GM23338 (cell line): Measurements from ENCODE around the gene KCNMA1. TPM values are rescaled to one million over a fixed set of nuclear protein-coding genes. Genes with fewer than 3 reads are reported as not detected.

ENCODE experiments used
- ATAC-seq: fragments of 200-7000 bp; cut with Tn5 transposase; 3 replicates; pipeline ENCODE4 v1.9.1; 2020
- DNase-seq: peaks from one replicate; pipeline ENCODE4 v3.0.0-alpha.2; 2015; ENCODE audit warnings: low spot score
- H2AFZ ChIP-seq: fragments of 200-600 bp; sonication (generic); 2 replicates; pipeline ENCODE4 v1.8.0; 2016; ENCODE audit warnings: antibody characterized with exemption, mild to moderate bottlenecking, moderate library complexity
- H3F3A ChIP-seq: fragments of 200-600 bp; sonication (generic); replicated peaks from 2 replicates; pipeline ENCODE4 v1.8.0; 2017; ENCODE audit warnings: antibody characterized with exemption, mixed run types, low read depth
- H3K27ac ChIP-seq: fragments of 200-600 bp; sonication (generic); 2 replicates; pipeline ENCODE4 v1.6.1; 2016; ENCODE audit warnings: low read depth
- H3K27me3 ChIP-seq: fragments of 200-600 bp; sonication (generic); 2 replicates; pipeline ENCODE4 v1.8.0; 2016; ENCODE audit warnings: mild to moderate bottlenecking, mixed run types, moderate library complexity; ENCODE audit not compliant: insufficient read depth
- H3K36me3 ChIP-seq: fragments of 200-600 bp; sonication (generic); 2 replicates; pipeline ENCODE4 v1.8.0; 2016; ENCODE audit warnings: mild to moderate bottlenecking; ENCODE audit not compliant: insufficient read depth
- H3K4me1 ChIP-seq: fragments of 200-600 bp; sonication (generic); 2 replicates; pipeline ENCODE4 v1.8.0; 2016; ENCODE audit warnings: mild to moderate bottlenecking, moderate library complexity; ENCODE audit not compliant: insufficient read depth
- H3K4me2 ChIP-seq: fragments of 200-600 bp; sonication (generic); 2 replicates; pipeline ENCODE4 v1.7.1; 2017; ENCODE audit warnings: mixed run types
- H3K4me3 ChIP-seq: fragments of 200-600 bp; sonication (generic); 2 replicates; pipeline ENCODE4 v1.6.1; 2016; ENCODE audit warnings: mixed run types
- H3K79me2 ChIP-seq: fragments of 200-600 bp; sonication (generic); replicated peaks from 2 replicates; pipeline ENCODE4 v1.8.0; 2017; ENCODE audit warnings: mild to moderate bottlenecking; ENCODE audit not compliant: insufficient read depth
- H3K9me2 ChIP-seq: fragments of 200-600 bp; sonication (generic); 2 replicates; pipeline ENCODE4 v1.8.0; 2017; ENCODE audit not compliant: insufficient read depth
- H4K20me1 ChIP-seq: fragments of 200-600 bp; sonication (generic); replicated peaks from 2 replicates; pipeline ENCODE4 v1.8.0; 2017; ENCODE audit warnings: mild to moderate bottlenecking; ENCODE audit not compliant: insufficient read depth
- H3K27ac Mint-ChIP-seq: 2 replicates; pipeline ENCODE4 v1.8.0; 2020; ENCODE audit warnings: inconsistent platforms, mild to moderate bottlenecking, moderate library complexity, mixed read lengths
- H3K27me3 Mint-ChIP-seq: 3 replicates; pipeline ENCODE4 v1.8.0; 2022; ENCODE audit warnings: low read depth, mild to moderate bottlenecking, moderate library complexity, mixed read lengths, inconsistent platforms; ENCODE audit not compliant: insufficient read depth, poor library complexity
- H3K36me3 Mint-ChIP-seq: 3 replicates; pipeline ENCODE4 v1.8.0; 2021; ENCODE audit warnings: low read depth, mild to moderate bottlenecking, inconsistent platforms, moderate library complexity, mixed read lengths
- H3K4me1 Mint-ChIP-seq: 3 replicates; pipeline ENCODE4 v1.8.0; 2020; ENCODE audit warnings: mild to moderate bottlenecking, inconsistent platforms, mixed read lengths
- H3K4me3 Mint-ChIP-seq: 3 replicates; pipeline ENCODE4 v1.8.0; 2021; ENCODE audit warnings: moderate library complexity, mild to moderate bottlenecking, inconsistent platforms, mixed read lengths
- H3K9me3 Mint-ChIP-seq: 3 replicates; pipeline ENCODE4 v1.8.0; 2020; ENCODE audit warnings: moderate library complexity, mild to moderate bottlenecking, inconsistent platforms, mixed read lengths
- CREB1 ChIP-seq: fragments of 250-450 bp; sonication (Bioruptor Pico); IDR thresholded peaks from 2 replicates; pipeline ENCODE4 v1.5.0; 2020; ENCODE audit warnings: low read depth, mild to moderate bottlenecking, moderate library complexity
- EZH2 ChIP-seq: fragments of 200-600 bp; sonication (generic); IDR thresholded peaks from one replicate; pipeline ENCODE4 v1.8.0; 2017; ENCODE audit warnings: antibody characterized with exemption, mild to moderate bottlenecking, low read depth; ENCODE audit not compliant: unreplicated experiment
- EZH2phosphoT487 ChIP-seq: fragments of 200-600 bp; sonication (generic); IDR thresholded peaks from one replicate; pipeline ENCODE4 v1.8.1; 2018; ENCODE audit warnings: antibody characterized with exemption; ENCODE audit not compliant: unreplicated experiment
- JUNB ChIP-seq: IDR thresholded peaks from one replicate; pipeline ENCODE4 v1.6.1; 2016; ENCODE audit warnings: antibody characterized with exemption; ENCODE audit not compliant: unreplicated experiment
- NANOG ChIP-seq: IDR thresholded peaks from 2 replicates; pipeline ENCODE4 v1.6.1; 2016; ENCODE audit warnings: antibody characterized with exemption, borderline replicate concordance
- POLR2AphosphoS5 ChIP-seq: IDR thresholded peaks from 2 replicates; pipeline ENCODE4 v1.6.1; 2016; ENCODE audit warnings: antibody characterized with exemption, low read depth
- STAT1 ChIP-seq: IDR thresholded peaks from one replicate; pipeline ENCODE4 v1.6.1; 2016; ENCODE audit warnings: antibody characterized with exemption; ENCODE audit not compliant: unreplicated experiment
- ZNF114 ChIP-seq: fragments of 250-450 bp; sonication (Bioruptor Pico); IDR thresholded peaks from 2 replicates; pipeline ENCODE4 v1.5.0; 2020; ENCODE audit warnings: mild to moderate bottlenecking, moderate library complexity
- ZNF331 ChIP-seq: fragments of 250-450 bp; sonication (Bioruptor Pico); IDR thresholded peaks from 2 replicates; pipeline ENCODE4 v1.5.0; 2020; ENCODE audit warnings: low read depth, mild to moderate bottlenecking, moderate library complexity
- polyA plus RNA-seq: library from polyadenylated mRNA; unstranded; fragments of >200 nt; fragmentation: Nextera tagmentation; extraction: Ambion mirVana; gene quantifications from 2 replicates; pipeline ENCODE4 v1.2.1, GENCODE V29; 2016
- total RNA-seq: library from RNA; depleted of rRNA; stranded (reverse); fragments of >200 nt; shearing (Covaris generic); gene quantifications from 2 replicates; pipeline ENCODE4 v1.2.3, GENCODE V29; 2014
- TF ChIP-seq, protein P1 (sequence below): IDR thresholded peaks from one replicate; pipeline ENCODE4 v1.6.1; 2018; ENCODE audit warnings: antibody characterized with exemption; ENCODE audit not compliant: unreplicated experiment
- TF ChIP-seq, protein P2 (sequence below), 2 experiments: fragments of 200-600 bp in 1 of 2; sonication (generic) in 1 of 2; conservative IDR thresholded peaks; 2 replicates each; pipeline versions ENCODE4 v1.5.1 to v1.6.1; 2016 to 2017; ENCODE audit warnings: antibody characterized with exemption in 2 of 2, low read depth in 2 of 2, mild to moderate bottlenecking in 2 of 2, moderate library complexity in 1 of 2
- TF ChIP-seq, protein P3 (sequence below): IDR thresholded peaks from 2 replicates; pipeline ENCODE4 v1.6.1; 2016; ENCODE audit warnings: antibody characterized with exemption
- TF ChIP-seq, protein P4 (sequence below): fragments of 250-450 bp; sonication (Bioruptor Pico); IDR thresholded peaks from 2 replicates; pipeline ENCODE4 v1.5.0; 2020; ENCODE audit warnings: mild to moderate bottlenecking, moderate library complexity

KCNMA1 gene
- total and polyA plus RNA-seq, 2 experiments from 2014 or later = 8.2 to 9.0 TPM

DNA sequence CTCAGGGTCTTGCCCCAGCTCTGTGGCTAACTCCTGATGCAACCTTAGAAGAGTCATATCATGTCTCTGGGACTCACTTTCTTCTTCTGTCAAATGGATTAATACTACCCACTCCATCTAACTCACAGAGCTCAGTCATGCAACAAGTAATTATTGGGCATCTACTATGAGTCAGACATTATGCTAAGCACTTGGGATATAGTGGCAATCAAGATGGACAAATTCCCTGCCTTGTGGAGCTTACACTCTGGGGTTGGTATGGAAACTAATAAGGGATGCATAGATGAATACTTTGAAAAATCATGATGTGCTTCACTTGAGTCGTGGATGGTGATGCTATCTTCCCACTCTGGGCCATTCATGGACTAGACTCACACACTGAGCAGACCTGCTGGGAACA is 88.9 kb downstream of the KCNMA1 start:
- Mint-ChIP-seq H3K27ac (no peak overlapping the region), H3K27me3 (peaks cover 2% of the 10 kb centered on the region), H3K9me3 (no peaks in the 10 kb centered on the region), H3K4me1 (peaks cover 4% of the 10 kb centered on the region), H3K36me3 (no peaks in the 10 kb centered on the region), H3K4me3 (no peak overlapping the region)
- TF ChIP-seq STAT1 (no peak), NANOG (no peak), CREB1 (CRISPR knock-in tag) (no peak), EZH2 (no peak), EZH2phosphoT487 (no peak), ZNF331 (CRISPR knock-in tag) (no peak), ZNF114 (CRISPR knock-in tag) (no peak), JUNB (no peak), POLR2AphosphoS5 (no peak)
- TF ChIP-seq, protein P1, sequence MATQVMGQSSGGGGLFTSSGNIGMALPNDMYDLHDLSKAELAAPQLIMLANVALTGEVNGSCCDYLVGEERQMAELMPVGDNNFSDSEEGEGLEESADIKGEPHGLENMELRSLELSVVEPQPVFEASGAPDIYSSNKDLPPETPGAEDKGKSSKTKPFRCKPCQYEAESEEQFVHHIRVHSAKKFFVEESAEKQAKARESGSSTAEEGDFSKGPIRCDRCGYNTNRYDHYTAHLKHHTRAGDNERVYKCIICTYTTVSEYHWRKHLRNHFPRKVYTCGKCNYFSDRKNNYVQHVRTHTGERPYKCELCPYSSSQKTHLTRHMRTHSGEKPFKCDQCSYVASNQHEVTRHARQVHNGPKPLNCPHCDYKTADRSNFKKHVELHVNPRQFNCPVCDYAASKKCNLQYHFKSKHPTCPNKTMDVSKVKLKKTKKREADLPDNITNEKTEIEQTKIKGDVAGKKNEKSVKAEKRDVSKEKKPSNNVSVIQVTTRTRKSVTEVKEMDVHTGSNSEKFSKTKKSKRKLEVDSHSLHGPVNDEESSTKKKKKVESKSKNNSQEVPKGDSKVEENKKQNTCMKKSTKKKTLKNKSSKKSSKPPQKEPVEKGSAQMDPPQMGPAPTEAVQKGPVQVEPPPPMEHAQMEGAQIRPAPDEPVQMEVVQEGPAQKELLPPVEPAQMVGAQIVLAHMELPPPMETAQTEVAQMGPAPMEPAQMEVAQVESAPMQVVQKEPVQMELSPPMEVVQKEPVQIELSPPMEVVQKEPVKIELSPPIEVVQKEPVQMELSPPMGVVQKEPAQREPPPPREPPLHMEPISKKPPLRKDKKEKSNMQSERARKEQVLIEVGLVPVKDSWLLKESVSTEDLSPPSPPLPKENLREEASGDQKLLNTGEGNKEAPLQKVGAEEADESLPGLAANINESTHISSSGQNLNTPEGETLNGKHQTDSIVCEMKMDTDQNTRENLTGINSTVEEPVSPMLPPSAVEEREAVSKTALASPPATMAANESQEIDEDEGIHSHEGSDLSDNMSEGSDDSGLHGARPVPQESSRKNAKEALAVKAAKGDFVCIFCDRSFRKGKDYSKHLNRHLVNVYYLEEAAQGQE = no peak
- TF ChIP-seq, protein P2, sequence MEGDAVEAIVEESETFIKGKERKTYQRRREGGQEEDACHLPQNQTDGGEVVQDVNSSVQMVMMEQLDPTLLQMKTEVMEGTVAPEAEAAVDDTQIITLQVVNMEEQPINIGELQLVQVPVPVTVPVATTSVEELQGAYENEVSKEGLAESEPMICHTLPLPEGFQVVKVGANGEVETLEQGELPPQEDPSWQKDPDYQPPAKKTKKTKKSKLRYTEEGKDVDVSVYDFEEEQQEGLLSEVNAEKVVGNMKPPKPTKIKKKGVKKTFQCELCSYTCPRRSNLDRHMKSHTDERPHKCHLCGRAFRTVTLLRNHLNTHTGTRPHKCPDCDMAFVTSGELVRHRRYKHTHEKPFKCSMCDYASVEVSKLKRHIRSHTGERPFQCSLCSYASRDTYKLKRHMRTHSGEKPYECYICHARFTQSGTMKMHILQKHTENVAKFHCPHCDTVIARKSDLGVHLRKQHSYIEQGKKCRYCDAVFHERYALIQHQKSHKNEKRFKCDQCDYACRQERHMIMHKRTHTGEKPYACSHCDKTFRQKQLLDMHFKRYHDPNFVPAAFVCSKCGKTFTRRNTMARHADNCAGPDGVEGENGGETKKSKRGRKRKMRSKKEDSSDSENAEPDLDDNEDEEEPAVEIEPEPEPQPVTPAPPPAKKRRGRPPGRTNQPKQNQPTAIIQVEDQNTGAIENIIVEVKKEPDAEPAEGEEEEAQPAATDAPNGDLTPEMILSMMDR (conservative IDR thresholded peaks at IDR 0.05; ENCODE audit: low read depth in 2 of 2) = no peak
- TF ChIP-seq, protein P3, sequence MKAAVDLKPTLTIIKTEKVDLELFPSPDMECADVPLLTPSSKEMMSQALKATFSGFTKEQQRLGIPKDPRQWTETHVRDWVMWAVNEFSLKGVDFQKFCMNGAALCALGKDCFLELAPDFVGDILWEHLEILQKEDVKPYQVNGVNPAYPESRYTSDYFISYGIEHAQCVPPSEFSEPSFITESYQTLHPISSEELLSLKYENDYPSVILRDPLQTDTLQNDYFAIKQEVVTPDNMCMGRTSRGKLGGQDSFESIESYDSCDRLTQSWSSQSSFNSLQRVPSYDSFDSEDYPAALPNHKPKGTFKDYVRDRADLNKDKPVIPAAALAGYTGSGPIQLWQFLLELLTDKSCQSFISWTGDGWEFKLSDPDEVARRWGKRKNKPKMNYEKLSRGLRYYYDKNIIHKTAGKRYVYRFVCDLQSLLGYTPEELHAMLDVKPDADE = no peak
- TF ChIP-seq, protein P4, sequence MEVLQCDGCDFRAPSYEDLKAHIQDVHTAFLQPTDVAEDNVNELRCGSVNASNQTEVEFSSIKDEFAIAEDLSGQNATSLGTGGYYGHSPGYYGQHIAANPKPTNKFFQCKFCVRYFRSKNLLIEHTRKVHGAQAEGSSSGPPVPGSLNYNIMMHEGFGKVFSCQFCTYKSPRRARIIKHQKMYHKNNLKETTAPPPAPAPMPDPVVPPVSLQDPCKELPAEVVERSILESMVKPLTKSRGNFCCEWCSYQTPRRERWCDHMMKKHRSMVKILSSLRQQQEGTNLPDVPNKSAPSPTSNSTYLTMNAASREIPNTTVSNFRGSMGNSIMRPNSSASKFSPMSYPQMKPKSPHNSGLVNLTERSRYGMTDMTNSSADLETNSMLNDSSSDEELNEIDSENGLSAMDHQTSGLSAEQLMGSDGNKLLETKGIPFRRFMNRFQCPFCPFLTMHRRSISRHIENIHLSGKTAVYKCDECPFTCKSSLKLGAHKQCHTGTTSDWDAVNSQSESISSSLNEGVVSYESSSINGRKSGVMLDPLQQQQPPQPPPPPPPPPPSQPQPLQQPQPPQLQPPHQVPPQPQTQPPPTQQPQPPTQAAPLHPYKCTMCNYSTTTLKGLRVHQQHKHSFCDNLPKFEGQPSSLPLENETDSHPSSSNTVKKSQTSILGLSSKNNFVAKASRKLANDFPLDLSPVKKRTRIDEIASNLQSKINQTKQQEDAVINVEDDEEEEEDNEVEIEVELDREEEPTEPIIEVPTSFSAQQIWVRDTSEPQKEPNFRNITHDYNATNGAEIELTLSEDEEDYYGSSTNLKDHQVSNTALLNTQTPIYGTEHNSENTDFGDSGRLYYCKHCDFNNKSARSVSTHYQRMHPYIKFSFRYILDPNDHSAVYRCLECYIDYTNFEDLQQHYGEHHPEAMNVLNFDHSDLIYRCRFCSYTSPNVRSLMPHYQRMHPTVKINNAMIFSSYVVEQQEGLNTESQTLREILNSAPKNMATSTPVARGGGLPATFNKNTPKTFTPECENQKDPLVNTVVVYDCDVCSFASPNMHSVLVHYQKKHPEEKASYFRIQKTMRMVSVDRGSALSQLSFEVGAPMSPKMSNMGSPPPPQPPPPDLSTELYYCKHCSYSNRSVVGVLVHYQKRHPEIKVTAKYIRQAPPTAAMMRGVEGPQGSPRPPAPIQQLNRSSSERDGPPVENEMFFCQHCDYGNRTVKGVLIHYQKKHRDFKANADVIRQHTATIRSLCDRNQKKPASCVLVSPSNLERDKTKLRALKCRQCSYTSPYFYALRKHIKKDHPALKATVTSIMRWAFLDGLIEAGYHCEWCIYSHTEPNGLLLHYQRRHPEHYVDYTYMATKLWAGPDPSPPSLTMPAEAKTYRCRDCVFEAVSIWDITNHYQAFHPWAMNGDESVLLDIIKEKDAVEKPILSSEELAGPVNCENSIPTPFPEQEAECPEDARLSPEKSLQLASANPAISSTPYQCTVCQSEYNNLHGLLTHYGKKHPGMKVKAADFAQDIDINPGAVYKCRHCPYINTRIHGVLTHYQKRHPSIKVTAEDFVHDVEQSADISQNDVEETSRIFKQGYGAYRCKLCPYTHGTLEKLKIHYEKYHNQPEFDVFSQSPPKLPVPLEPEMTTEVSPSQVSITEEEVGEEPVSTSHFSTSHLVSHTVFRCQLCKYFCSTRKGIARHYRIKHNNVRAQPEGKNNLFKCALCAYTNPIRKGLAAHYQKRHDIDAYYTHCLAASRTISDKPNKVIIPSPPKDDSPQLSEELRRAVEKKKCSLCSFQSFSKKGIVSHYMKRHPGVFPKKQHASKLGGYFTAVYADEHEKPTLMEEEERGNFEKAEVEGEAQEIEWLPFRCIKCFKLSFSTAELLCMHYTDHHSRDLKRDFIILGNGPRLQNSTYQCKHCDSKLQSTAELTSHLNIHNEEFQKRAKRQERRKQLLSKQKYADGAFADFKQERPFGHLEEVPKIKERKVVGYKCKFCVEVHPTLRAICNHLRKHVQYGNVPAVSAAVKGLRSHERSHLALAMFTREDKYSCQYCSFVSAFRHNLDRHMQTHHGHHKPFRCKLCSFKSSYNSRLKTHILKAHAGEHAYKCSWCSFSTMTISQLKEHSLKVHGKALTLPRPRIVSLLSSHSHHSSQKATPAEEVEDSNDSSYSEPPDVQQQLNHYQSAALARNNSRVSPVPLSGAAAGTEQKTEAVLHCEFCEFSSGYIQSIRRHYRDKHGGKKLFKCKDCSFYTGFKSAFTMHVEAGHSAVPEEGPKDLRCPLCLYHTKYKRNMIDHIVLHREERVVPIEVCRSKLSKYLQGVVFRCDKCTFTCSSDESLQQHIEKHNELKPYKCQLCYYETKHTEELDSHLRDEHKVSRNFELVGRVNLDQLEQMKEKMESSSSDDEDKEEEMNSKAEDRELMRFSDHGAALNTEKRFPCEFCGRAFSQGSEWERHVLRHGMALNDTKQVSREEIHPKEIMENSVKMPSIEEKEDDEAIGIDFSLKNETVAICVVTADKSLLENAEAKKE = no peak
- Histone ChIP-seq H3K27me3 (no peaks in the 10 kb centered on the region), H4K20me1 (no peaks in the 10 kb centered on the region), H3K9me2 (peaks cover 2% of the 10 kb centered on the region; the same call in 1 of the 2 replicates), H3K4me2 (no peak overlapping the region), H2AFZ (no peak overlapping the region), H3K4me3 (no peak overlapping the region), H3K36me3 (no peaks in the 10 kb centered on the region), H3K4me1 (no peaks in the 10 kb centered on the region), H3F3A (no peaks in the 10 kb centered on the region), H3K27ac (no peak overlapping the region), H3K79me2 (no peaks in the 10 kb centered on the region)
- DNase-seq (no peak), ATAC-seq (no peak)
